GF-D8 (cell line): ENCODE results near the gene MRPL40.
"Not testable (repeated sequence)": the region's sequence is repeated elsewhere in the genome, so short reads cannot be mapped to it uniquely, and the experiment has no call there.

ENCODE experiments used
- DNase-seq: peaks from one replicate; lab custom pipeline; 2025; lab: John Stamatoyannopoulos, UW

Gene MRPL40

GRCh38 chr22:19440411-19441195 lies 8.3 kb downstream of the MRPL40 start:
- no peak for DNase-seq

GRCh38 chr22:19442166-19442565 lies 9.8 kb downstream of the MRPL40 start:
- no peak for DNase-seq

GRCh38 chr22:19443544-19444211 lies 11.3 kb downstream of the MRPL40 start:
- DNase-seq = no peak

- DNase-seq = not testable (repeated sequence)
Measured at GRCh38 chr22:19445279-19445982, 13.1 kb downstream of the MRPL40 start.

- DNase-seq = no peak
Measured at GRCh38 chr22:19446603-19447329, 14.4 kb downstream of the MRPL40 start.

- peak; percentile 84 for DNase-seq
Measured at GRCh38 chr22:19447330-19448075, 15.2 kb downstream of the MRPL40 start, which contains the start of gene C22orf39. C22orf39 (minus strand) TSS chr22:19447711; CDS start chr22:19447688, 23 bp downstream.

GRCh38 chr22:19448076-19448607 lies 15.8 kb downstream of the MRPL40 start:
- DNase-seq = no peak

- DNase-seq = no peak
Measured at GRCh38 chr22:19448739-19449421, 16.5 kb downstream of the MRPL40 start.

- no peak for DNase-seq
Measured at GRCh38 chr22:19449422-19449767, 17.1 kb downstream of the MRPL40 start.

GRCh38 chr22:19450363-19451175 lies 18.2 kb downstream of the MRPL40 start:
- no peak for DNase-seq

GRCh38 chr22:19451570-19451969 lies 19.2 kb downstream of the MRPL40 start:
- no peak for DNase-seq

GRCh38 chr22:19453718-19454117 lies 21.4 kb downstream of the MRPL40 start:
- DNase-seq = no peak

- DNase-seq = no peak
Measured at GRCh38 chr22:19454156-19454555, 21.8 kb downstream of the MRPL40 start.

- DNase-seq = no peak
Measured at GRCh38 chr22:19455033-19455432, 22.7 kb downstream of the MRPL40 start.

- DNase-seq = no peak
Measured at GRCh38 chr22:19455585-19456370, 23.4 kb downstream of the MRPL40 start.

GRCh38 chr22:19456541-19456940 lies 24.2 kb downstream of the MRPL40 start:
- no peak for DNase-seq

GRCh38 chr22:19457828-19458428 lies 25.6 kb downstream of the MRPL40 start:
- DNase-seq = no peak

GRCh38 chr22:19460036-19460435 lies 27.7 kb downstream of the MRPL40 start:
- DNase-seq = no peak
